Parathyroid adenoma (tissue), 2 donors: ENCODE measurements around the gene UNC13D.

Experiments used
- H2AFZ ChIP-seq: fragments of 300-600 bp; sonication (generic); one replicate; pipeline ENCODE4 v1.7.0; 2017; ENCODE audit warnings: antibody characterized with exemption, mild to moderate bottlenecking
- H3K27ac ChIP-seq: fragments of 300-600 bp; sonication (generic); one replicate; pipeline ENCODE4 v1.7.0; 2017
- H3K27me3 ChIP-seq: fragments of 300-600 bp; sonication (generic); one replicate; pipeline ENCODE4 v1.7.0; 2017; ENCODE audit warnings: low read length; ENCODE audit not compliant: control insufficient read depth, insufficient read depth
- H3K36me3 ChIP-seq: fragments of 300-600 bp; sonication (generic); one replicate; pipeline ENCODE4 v1.7.0; 2017; ENCODE audit warnings: low read length; ENCODE audit not compliant: control insufficient read depth, insufficient read depth
- H3K4me1 ChIP-seq: fragments of 300-600 bp; sonication (generic); one replicate; pipeline ENCODE4 v1.7.0; 2017; ENCODE audit warnings: control low read depth
- H3K4me2 ChIP-seq: fragments of 300-600 bp; sonication (generic); one replicate; pipeline ENCODE4 v1.7.0; 2017; ENCODE audit warnings: low read length
- H3K4me3 ChIP-seq: fragments of 300-600 bp; sonication (generic); one replicate; pipeline ENCODE4 v1.7.0; 2017; ENCODE audit warnings: low read depth, low read length
- H3K79me2 ChIP-seq: fragments of 300-600 bp; sonication (generic); one replicate; pipeline ENCODE4 v1.7.0; 2017; ENCODE audit warnings: control low read depth
- H3K9ac ChIP-seq: fragments of 300-600 bp; sonication (generic); one replicate; pipeline ENCODE4 v1.7.0; 2017; ENCODE audit warnings: mild to moderate bottlenecking
- H3K9me3 ChIP-seq: fragments of 300-600 bp; sonication (generic); one replicate; pipeline ENCODE4 v1.7.0; 2017; ENCODE audit warnings: low read length; ENCODE audit not compliant: control insufficient read depth
- CTCF ChIP-seq: fragments of 300-600 bp; sonication (generic); IDR thresholded peaks from one replicate; pipeline ENCODE4 v1.7.0; 2017; ENCODE audit warnings: antibody characterized with exemption, mild to moderate bottlenecking
- donor health status: primary hyperparathyroidism.

Gene UNC13D

DNA sequence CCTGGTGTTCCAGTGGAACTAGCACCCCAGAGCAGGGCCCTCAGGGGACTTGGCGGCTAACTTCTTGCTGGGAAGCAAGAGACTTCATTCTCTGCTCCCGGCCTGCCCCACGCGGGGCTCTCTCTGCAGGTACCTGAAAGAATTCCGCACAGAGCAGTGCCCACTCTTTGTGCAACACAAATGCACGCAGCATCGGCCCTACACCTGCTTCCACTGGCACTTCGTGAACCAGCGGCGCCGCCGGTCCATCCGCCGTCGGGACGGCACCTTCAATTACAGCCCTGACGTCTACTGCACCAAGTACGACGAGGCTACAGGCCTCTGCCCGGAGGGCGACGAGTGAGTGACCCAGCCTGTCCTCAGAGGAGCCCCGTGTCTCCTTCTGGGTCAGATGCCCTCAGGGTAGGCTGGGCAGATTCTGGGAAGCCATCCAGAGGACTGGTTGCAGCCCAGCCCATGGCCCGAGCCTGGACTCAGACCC, 34.5 kb downstream of the UNC13D start:
- H3K4me1 ChIP-seq: no peaks in the 10 kb centered on the region
- H3K27ac ChIP-seq: no peak overlapping the region
- H2AFZ ChIP-seq: no peak overlapping the region
- no peak for TF ChIP-seq CTCF
- no peaks in the 10 kb centered on the region for H3K27me3 ChIP-seq
- peaks cover 40% of the 10 kb centered on the region for H3K79me2 ChIP-seq
- no peak overlapping the region for H3K4me2 ChIP-seq
- H3K9me3 ChIP-seq: no peaks in the 10 kb centered on the region
- no peak overlapping the region for H3K9ac ChIP-seq
- no peaks in the 10 kb centered on the region for H3K36me3 ChIP-seq
- H3K4me3 ChIP-seq: no peak overlapping the region

GRCh38 chr17:75808905-75809621, 35.1 kb downstream of the UNC13D start:
- no peak overlapping the region for H2AFZ ChIP-seq
- TF ChIP-seq CTCF: no peak
- no peaks in the 10 kb centered on the region for H3K36me3 ChIP-seq
- H3K27ac ChIP-seq: peak overlapping the region; percentile 12
- H3K79me2 ChIP-seq: peaks cover 44% of the 10 kb centered on the region
- H3K4me1 ChIP-seq: no peaks in the 10 kb centered on the region
- no peaks in the 10 kb centered on the region for H3K9me3 ChIP-seq
- H3K27me3 ChIP-seq: no peaks in the 10 kb centered on the region
- no peak overlapping the region for H3K4me2 ChIP-seq
- H3K4me3 ChIP-seq: no peak overlapping the region
- no peak overlapping the region for H3K9ac ChIP-seq

DNA sequence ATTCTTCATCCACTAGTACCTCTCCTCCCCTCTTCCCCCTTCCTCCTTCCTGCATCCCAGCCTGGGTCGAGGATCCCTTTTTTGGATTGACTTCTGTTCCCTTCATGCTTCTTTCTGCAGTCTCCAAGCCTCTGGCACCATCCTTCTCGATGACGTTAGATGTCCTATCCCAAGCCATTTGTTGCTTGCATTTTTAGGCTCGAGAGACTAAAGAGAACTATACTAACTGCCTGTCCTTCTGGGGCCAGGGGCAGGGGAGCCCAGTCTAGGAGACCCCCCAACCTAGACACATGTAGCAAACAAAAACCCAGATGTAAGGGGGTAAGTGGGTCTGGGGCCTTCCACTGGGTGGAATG, 35.7 kb downstream of the UNC13D start:
- Histone ChIP-seq H2AFZ (no peak overlapping the region), H3K4me1 (no peaks in the 10 kb centered on the region), H3K9ac (no peak overlapping the region), H3K79me2 (peaks cover 47% of the 10 kb centered on the region), H3K9me3 (no peaks in the 10 kb centered on the region), H3K36me3 (no peaks in the 10 kb centered on the region), H3K4me3 (no peak overlapping the region), H3K27me3 (no peaks in the 10 kb centered on the region), H3K27ac (peak overlapping the region; percentile 12), H3K4me2 (no peak overlapping the region)
- TF ChIP-seq CTCF: no peak

GRCh38 chr17:75807861-75808260, 36.3 kb downstream of the UNC13D start:
- no peak overlapping the region for H3K9ac ChIP-seq
- no peak for TF ChIP-seq CTCF
- H3K27me3 ChIP-seq: no peaks in the 10 kb centered on the region
- H3K27ac ChIP-seq: no peak overlapping the region
- H3K4me3 ChIP-seq: no peak overlapping the region
- no peak overlapping the region for H3K4me2 ChIP-seq
- H3K4me1 ChIP-seq: no peaks in the 10 kb centered on the region
- H3K79me2 ChIP-seq: peaks cover 47% of the 10 kb centered on the region
- no peaks in the 10 kb centered on the region for H3K9me3 ChIP-seq
- no peak overlapping the region for H2AFZ ChIP-seq
- H3K36me3 ChIP-seq: no peaks in the 10 kb centered on the region
